GM18508 (cell line): ENCODE measurements around the gene UCP3.
"Not testable (repeated sequence)": the region's sequence is repeated elsewhere in the genome, so short reads cannot be mapped to it uniquely, and the experiment has no call there.

Source experiments
- ATAC-seq: cut with Tn5 transposase; IDR thresholded peaks from one replicate; pipeline ENCODE4 v1.9.1; 2021; ENCODE audit warnings: moderate number of reproducible peaks; ENCODE audit not compliant: insufficient read depth, unreplicated experiment

UCP3 gene

DNA sequence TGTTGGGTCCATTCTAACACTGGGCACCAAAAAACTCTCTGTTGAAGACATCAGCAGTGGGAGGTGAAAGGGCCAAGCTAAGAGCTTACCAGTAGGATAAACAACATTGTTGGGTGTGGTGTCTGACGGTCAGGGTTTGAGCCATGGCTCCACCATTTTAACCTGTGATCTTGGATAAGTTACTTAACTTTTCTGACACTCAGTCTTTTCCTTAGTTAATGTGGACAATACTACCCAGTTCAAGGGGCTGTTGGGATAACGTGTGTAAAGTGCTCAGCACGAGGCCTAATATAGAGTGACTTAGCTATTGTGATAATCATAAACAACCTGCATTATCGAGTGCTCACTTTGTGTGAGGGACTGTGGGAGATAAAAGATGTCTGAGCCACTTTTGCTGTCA lies 6.1 kb downstream of the UCP3 start:
- ATAC-seq: no peak

DNA sequence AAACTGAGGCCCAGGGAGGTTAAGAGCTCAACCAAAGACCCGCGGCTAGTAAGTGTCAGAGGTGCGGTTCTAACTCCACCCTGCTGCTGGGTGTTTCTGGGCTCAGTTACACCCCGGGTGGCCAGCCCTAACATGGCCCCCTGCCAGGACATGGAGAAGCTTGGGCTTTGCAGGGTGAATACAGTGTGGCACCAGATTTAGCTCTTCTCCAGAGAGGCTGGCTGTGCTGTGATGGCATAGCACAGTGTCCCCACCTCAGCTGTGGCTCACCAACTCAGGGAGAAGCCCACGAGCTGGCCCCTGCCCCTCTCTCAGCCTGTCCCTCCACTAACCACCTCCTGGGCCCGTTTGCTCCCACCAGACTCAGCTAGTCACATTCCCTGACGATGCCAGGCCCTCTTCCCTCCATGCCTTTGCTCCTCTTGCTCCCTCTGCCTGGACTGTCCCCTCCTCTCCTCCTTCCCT lies 7.0 kb downstream of the UCP3 start:
- no peak for ATAC-seq

DNA sequence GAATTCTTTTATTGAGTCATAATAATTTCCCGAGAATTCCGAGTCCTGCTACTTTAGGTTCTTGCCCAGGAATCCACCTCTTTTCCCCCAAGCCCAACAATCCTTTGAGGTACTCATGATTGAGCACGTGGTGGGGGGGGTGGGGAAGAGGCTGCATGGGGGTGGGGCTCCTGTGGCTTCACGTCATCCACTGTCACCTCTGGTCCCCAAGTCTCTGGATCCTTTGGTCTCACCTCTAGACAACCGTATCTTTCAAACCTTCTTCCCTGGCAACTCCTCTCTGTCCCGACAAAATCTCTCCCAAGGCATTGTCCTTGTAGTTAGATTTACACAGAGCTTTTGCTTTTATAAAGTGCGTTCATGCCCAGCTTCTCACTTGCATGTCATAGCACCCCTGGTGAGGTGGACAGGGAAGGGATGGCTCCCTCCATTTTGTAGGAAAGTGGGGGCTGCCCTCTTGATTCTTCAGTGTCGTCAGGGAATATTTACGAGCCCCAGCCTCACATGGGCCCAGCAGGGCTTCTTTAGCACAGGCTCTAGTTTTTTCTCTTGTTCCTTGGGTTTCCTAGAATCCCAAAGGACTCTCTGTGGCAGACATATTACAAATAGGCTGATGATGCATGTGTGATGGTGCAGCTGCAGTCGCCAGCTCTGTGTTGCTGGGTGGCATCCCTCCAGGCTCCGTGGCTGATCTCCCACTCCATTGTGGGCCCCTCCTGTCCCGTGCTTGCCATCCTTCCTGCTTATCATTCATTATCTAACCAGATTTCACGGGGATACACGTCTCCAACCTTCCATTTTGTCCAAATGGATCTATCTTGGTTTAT lies 8.4 kb downstream of the UCP3 start:
- ATAC-seq: no peak

DNA sequence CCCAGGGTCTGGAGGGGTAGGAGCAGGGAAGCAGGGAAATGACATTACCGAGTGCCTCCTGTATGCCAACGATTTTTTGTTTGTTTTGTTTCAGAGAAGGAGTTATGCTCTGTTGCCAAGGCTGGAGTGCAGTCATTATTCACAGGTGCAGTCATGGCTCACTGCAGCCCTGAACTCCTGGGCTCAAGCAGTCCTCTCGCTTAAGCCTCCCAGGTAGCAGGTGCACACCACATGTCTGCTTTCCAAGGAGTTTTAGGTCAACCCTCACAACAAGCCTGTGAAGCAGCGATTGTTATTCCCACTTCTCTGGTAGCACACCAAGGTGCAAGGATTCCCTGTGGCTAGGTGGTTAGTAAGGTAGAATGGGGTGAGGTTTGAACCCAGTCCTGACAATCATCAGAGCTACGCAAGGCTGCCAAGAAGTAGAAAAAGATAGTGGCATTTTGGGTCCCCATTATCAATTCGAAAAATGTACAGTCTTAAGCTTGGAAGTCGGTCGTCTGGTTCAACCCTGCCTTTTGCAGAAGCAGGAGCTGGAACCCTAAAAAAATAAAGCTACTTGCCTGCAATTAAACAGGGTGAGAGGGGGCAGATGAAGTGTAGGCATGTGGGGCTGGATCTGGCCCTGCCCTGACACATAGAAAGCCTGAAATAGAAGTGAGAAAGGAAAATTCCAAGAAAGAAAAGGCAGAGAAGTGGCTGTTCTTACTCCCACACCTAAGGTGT lies 9.1 kb downstream of the UCP3 start:
- no peak for ATAC-seq

DNA sequence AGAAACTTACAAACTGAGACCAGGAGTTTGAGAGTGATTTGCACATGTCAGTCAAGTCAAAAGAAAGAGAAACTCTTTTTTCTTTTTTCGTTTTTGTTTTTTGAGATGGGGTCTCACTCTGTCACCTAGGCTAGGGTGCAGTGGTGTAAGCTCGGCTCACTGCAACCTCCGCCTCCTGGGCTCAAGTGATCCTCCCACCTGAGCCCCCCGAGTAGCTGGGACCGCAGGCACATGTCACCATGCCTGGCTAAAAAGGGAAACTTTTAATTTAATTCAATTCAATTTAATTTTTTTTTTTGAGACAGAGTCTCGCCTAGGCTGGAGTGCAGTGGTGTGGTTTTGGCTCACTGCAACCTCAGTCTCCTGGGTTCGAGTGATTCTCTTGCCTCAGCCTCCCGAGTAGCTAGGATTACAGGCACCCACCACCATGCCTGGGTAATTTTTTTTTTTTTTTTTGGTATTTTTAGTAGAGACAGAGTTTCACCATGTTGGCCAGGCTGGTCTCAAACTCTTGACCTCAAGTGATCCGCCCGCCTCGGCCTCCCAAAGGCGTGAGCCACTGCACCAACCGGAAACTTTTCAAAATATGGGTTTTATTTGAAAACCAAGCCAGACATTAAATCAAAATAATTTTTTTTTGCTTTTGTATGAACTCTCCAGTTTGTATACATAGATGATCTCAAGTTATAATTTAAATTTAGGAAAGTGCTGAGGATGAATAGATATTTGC lies 9.9 kb downstream of the UCP3 start:
- no peak for ATAC-seq

DNA sequence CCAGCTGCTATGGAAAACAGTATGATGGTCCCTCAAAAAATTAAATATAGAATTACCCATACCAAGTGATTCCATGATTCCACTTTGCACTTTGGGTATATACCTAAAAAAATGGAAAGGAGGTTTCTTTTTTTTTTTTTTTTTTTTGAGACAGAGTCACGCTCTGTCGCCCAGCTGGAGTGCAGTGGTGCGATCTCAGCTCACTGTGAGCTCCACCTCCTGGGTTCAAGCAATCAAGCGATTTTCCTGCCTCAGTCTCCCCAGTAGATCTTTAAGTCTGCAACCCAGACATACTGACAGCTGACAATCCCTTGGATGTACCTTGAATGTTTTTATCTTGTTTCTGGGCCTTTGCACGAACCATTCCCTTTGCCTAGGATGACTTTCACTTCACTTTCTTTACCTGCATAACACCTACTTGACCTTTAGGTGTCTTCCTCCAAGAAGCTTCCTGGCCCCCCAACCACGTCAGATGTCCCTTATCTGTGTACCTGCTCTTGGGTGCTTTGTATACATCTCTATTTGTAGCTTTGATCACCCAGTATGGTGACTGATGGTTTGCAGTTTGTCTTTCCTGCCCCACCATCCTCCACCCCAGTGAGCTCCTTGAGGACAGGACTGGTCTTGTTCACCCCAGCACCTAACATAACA lies 11.6 kb downstream of the UCP3 start:
- ATAC-seq: no peak

DNA sequence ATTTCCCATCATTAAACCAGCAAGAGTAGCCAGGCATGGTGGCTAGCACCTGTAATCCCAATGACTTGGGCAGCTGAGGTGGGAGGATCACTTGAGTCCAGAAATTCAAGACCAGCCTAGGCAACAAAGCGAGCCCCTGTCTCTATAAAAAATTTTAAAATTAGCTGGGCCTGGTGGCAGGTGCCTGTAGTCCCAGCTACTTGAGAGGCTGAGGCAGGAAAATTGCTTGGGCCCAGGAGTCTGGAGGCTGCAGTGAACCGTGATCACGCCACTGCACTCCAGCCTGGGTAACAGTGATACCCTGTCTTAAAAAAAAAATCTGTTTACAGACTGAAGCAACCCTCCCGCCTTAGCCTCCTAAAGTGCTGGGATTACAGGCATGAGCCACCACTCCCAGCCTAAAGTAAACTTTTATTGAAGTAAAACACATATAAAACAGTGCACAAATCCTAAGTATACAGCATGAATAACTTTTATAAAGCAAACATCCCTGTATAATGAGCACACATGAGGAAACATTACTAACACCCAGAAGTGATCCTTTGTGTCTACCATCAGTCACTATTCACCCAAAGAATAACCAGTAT lies 12.6 kb downstream of the UCP3 start:
- no peak for ATAC-seq

DNA sequence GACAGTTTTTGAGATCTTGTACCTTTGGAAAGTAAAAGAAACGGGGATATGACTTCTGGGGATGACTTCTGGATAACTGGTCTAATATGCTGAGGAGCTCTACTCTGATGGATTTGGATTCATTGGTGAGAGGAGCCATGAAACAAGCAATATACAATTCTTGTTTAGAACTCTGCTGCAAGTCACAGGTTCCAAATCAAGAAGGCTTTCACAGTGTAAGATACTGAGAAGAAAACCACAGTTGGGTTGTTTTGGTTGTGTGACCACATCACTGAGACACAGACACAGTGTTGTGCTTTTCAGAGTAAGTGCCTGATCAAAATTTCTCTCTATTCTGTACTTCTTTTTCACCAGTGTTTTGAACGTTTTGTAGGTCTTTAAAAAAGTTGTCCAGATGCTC lies 13.2 kb downstream of the UCP3 start:
- ATAC-seq: no peak

DNA sequence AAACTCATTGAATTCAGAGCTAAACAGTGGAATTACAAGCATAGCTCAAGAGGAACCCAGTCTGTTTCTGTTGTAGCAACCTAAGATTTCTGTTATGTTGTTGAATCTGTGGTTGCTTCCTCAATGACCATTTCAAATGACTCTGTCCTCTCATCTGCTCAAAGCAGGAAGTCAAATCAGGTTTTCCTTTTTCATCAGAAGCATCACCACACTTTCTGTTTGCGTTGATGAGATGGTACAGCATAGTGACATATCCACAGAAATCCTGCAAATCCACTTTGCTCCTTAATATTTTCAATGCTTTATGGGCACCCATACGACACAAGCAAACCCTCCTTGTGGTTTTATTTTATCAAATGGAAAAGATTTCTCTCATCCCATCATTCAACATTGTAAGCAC lies 13.6 kb downstream of the UCP3 start:
- ATAC-seq: peak; percentile 45

DNA sequence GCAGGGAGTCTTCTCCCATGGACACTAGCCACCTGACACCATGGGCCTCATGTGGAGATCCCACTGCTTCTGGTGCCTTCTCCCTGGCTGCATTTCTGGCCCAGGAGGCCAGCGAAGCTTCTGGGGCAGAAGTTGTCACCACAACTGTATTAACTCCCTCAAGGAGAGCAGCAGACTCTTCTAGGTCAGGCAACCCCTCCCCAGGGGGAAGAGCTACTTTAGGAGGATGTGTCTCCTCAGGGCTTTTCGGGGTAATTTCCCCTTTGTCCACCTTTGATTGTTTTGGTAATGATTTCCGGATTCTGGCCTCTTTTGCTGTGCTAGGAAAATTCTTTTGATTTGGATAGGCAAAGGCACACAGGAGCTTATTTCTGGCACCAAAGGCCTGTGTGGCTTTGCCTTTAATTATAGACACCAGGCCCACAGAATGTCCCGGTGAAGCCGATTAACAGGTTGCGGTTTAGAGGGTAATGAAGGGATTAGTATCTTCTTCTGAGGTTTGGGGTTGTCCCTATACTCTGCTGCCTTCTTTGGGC lies 17.3 kb downstream of the UCP3 start:
- no peak for ATAC-seq

DNA sequence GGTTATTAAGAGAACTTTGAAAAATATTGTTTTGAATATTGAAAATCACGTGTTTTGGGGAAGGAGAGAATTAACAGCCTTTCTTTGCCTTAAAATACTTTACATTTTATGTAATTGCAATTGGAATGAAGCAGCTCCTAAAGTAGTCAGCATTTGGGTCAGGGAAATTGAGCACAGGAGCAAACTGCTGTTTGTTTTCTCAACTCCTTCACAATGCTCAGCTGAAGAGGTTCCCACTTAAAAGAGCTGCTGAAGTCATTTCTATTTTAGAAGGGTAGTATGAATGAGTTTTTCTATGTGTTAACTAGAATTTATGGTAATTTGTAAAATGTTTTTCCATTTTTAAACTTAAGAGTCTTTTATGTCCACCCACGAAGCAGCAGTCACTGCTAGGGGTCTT lies 18.2 kb downstream of the UCP3 start:
- ATAC-seq: no peak

DNA sequence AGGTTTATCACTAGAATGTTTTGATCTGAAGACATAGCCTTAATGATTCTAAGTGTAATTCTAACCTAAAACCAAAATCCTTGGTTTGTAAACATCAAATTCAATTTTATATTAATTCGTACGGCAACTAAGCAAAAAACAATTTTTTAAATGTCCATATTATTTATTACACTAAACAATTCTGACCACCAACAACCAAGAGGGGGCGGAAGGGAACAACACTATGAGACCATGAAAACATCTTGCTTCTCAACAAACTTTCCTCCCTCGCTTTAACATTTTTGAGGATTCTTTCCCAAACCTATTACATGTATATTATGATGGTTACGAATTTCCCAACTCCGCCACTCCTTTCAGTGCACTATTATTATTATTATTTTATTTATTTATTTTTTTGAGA lies 19.7 kb downstream of the UCP3 start:
- ATAC-seq: no peak

DNA sequence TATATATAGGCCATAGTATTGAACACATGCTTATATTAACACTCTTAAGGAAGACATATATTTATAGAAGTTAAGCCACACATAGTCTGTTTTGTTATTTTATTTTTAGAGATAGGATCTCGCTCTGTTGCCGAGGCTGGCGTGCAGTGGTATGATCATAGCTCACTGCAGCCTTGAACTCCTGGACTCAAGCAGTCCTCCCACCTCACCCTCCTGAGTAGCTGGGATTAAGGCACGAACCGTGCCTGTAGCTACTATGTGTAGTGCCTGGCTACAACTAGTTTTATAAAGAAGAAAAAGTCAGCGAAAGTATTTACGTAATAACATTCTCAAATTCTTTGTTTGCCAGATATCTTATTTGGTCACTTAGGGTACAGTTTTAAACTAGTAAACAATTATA lies 20.7 kb downstream of the UCP3 start:
- no peak for ATAC-seq

DNA sequence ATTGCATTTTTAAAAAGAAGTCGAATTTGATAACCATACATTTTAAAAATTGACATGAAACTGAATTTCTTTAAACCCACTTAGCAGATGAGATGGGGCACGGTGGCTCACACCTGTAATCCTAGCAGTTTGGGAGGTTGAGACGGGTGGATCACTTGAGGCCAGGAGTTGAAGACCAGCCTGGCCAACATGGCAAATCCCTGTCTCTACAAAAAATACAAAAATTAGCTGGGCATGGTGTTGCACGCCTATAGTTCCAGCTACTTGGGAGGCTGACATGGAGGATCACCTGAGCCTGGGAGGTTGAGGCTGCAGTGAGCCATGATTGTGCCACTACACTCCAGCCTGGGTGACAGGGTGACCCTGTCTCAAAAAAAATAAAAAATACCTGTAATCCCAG lies 23.2 kb downstream of the UCP3 start:
- ATAC-seq: not testable (repeated sequence)

DNA sequence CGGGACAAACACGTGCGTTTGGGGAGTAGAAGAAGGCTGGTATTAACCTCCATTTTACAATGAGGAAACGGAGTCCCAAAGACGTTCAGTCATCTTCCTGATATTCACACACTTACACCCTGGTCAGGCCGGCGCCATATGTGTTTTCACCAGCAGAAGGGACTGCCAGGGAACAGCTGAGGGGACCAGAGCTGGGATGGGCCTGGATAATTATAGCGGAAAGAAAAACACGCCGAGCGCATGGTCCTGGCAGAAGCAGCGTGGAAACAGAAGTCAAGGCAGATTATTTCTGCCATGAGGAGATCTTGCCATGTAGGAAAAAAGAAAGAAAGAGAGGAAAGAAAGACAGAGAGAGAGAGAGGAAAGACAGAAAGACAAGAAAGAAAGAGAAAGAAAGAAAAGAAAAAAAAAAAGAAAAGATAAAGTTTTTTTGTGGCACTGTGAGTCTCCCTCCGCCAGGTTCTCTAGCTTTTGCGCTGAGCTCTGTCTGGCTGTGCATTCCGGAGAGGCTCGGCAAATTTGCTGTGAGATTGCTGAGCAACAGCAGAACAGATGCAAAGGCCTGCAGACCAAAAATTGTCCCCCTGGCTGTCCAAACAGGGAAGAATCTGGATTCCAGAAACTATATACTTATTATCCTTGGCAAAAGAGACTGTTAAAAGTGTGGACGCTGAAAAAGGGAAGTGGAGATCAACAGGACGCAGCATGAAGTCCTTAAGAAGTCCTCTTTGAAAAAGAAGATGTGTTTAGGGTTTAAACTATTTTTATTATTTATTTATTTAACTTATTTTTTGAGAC lies 24.9 kb downstream of the UCP3 start:
- no peak for ATAC-seq

DNA sequence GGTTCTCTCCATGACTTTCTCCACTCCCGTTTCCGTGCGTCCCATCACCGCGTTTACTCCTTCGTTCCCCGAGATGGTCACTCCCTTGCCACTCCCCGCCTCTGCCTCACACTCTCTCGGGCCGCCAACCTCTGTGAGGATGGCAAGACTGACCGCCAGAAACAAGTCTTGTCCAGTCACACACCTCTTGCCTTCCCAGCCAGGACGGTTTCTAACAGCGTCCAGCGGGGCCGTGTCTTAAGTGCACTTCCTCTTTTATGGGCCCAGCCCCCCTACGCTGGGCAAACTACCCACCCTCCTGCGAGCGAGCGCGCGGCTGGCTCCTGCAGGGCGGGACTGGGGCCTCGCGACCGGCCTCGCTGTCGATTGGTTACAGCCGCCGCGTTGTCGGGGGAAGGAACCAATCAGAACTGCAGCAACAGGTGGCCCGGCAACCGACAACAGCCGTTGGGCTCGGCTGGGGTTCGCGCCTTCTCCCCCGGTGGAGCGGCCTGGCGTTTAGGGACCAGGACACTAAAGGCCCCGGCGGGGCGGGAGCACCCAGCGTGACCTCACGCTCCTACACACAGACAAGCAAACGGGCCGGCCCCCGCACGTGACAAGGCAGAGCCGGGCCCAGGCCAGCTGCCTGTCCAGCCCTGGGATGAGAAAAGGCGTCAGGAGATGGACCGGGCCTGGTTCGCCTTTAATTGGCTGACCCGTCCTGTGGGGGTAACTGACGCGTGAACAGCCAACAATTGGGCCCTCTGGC lies 25.7 kb downstream of the UCP3 start:
- peak; percentile 39 for ATAC-seq

DNA sequence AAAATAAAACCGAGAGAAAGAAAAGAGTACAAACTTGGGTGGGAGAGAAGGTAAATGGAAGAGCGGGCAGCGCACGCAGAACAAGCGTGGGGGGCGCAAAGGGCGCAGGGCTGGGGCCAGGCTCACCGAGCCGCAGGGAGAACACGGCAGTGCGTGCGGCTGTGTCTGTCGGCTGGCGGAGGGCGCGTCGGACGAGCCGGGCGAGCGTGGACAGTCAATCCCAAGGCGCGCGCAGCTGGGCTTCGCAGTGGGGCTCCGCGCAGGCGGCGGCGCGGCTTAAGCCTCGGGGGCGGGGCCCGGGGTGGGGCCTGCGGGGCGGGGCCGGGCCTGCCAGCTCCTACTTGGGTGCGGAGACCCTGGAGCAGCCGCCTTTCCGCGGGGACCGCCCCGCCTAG lies 26.3 kb downstream of the UCP3 start, which contains the start of gene UCP2:
Gene UCP2, minus strand, starts transcription at position 249 of the 395 bp plus-strand sequence. CDS start 4,465 bp downstream, outside the sequence.
- peak; percentile 20 for ATAC-seq

DNA sequence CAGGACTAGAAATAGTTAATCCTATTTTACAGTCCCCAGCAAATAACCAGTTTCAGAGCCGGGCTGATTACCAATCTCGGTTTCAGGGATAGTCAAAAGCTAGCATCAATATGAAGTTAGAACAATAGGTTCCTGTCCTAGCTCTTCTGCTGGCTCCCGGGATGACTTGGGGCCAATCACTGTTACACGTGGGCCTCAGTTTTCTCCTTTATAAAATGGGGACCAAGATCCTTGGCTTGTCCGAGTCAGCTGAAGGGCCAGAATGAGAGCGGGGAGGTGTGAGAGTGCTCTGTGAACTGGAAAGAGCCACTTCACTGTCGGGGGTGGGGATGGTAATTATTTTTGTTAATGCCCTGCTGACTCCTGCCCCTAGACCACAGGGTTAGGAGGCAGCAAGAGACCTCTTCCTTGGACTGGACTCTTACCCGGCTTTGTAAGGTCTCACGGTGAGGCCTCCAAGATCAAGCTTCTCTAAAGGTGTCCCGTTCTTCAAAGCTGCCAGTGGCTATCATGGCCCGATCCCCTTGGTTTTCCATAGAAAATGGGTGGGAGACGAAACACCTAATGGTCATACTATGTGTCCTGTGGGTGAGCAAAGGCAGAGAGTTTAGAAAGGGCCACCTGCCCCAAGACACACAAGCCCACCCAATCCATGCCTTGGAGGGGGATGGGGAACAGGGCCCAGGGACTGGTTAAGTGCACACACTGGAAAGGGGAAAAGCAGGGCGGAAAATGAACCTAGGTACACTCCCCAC lies 27.7 kb downstream of the UCP3 start:
- ATAC-seq: no peak
